SIG-M5 treated with dmso at 0.1 percent for 504 hours (cell line): ENCODE measurements around the gene TSHZ1.

Source experiments
- DNase-seq: peaks from one replicate; lab custom pipeline; 2025; ENCODE audit not compliant: unreplicated experiment; lab: John Stamatoyannopoulos, UW

TSHZ1 gene

GRCh38 chr18:75207310-75208154 lies 3.1 kb upstream of the TSHZ1 start:
- peak; percentile 49 for DNase-seq

DNA sequence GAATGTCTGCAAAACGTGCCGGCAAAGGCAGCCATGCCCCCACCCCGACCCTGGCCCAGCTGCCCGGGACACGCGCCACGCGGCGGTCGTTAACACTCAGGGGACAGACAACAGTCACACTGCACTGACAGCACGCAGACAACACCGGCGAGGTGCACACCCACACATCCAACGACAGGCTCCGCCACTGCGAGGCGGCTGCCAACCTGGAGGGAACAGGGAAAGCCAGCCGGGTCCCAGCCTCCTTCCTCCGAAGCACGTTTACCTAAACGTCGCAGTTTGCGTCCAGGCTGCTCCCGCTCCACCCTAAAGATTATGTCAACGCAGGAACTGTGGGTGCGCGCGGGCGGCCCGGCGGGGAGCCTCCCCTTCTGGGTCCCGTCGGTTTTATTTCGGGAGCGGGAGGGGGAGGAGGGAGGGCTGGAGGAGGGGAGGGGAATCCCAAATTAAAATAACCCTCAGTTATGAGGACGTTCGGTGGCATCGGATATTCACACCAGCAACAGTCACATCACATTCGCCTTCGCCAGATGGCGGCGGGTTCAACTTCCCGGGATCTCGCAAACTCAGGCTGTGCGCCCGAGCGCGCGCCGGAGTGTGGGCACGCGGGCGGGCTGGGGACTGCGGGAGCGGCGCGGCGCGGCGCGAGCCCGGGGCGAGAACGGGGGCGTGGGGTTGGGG lies 2.3 kb upstream of the TSHZ1 start:
- peak; percentile 62 for DNase-seq

DNA sequence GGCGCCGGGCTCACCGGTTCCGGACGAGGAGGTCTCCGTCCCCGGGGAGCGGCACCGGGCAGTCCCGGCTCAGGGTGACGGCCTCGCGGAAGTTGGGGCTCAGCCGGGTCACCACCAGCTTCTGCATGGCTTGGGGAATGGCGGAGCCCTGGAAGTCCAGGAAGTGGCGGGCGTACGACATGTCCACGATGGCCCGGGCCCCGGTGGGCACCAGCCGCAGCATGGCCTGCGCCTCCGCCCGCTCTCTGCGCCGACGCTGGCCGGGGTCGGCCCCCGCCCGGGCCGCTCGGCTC lies 1.8 kb upstream of the TSHZ1 start:
- peak; percentile 48 for DNase-seq

- DNase-seq, result peak; percentile 80
Observed at GRCh38 chr18:75209129-75209950, 1.3 kb upstream of the TSHZ1 start, which contains the start of gene PTGR3. PTGR3 (minus strand) TSS chr18:75209139; CDS start chr18:75209058, 81 bp downstream.

- peak; percentile 65 for DNase-seq
Observed at GRCh38 chr18:75209951-75210258, 692 bp upstream of the TSHZ1 start.

- peak; percentile 35 for DNase-seq
Observed at GRCh38 chr18:75211002-75211621, 515 bp downstream of the TSHZ1 start.

DNA sequence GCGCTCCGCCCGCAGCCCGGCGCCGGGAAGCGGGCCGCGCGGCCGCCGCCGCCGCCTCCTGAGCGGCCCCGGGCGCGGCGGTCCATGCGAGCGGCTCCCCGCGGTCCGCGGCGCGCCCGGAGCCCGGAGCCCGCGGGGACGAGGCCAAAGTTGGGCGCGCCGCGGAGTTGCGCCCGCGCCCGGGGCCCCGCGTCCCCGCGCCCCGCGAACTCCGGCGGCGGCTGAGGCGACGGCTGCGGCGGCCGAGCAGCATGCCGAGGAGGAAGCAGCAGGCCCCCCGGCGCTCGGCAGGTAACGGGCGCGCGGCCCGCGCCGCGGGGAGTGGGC lies 992 bp downstream of the TSHZ1 start:
- DNase-seq, result no peak

GRCh38 chr18:75211953-75212750 lies 1.6 kb downstream of the TSHZ1 start:
- peak; percentile 33 for DNase-seq

DNA sequence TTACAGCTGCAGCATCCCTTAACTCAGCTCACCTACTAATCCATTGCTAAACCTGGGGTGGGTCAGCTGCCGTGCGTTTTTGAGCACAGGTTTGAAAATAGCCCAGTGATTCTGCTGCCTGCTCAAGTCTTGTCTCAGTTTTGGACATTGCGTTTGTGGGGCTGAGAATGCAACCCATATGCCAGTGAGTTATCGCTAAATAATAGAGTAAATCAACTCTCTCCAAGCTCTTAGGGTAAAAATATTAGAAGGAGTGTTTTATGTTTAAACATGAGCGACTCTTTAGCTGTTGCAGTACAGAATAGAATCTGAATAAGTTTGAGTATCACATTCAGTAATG lies 2.1 kb downstream of the TSHZ1 start:
- DNase-seq, result no peak

GRCh38 chr18:75213611-75214331 lies 3.2 kb downstream of the TSHZ1 start:
- DNase-seq, result no peak

GRCh38 chr18:75214332-75214690 lies 3.7 kb downstream of the TSHZ1 start:
- no peak for DNase-seq

DNA sequence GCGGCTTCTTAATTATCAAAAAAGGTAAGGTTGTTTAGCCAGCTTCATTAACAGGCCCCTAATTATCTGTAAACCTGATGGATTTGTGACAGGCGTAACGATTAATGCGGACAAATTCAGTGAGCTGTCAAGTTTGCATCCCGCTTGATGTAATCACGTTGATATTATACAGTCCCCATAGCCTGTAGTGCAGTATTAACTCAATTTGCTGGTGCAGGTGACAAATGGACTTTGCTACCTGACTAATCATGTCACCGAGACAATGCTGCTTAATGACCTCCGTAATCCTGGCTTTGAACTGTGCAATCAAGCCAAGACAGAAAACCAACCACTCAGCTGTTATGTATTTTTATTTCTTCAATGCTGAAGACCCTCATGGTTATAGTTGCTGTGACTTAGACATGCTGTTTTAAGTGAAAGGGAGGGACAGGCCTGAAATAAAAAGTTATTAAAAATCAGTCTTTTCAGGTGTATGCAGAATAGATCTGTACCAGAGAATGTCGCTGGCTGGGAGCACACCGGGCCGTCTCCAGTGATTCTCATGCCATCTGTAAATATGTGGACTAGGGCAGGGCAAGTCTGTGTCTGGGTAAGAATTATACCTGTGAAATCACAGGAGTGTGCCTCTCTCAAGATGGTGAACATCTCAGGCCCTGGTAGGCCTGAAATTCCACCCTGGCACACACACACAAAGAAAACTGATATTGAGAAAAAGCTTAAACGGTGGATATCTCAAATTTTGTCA lies 4.3 kb downstream of the TSHZ1 start:
- DNase-seq, result no peak

GRCh38 chr18:75215663-75216062 lies 5.1 kb downstream of the TSHZ1 start:
- DNase-seq, result no peak

GRCh38 chr18:75216212-75216910 lies 5.8 kb downstream of the TSHZ1 start:
- peak; percentile 25 for DNase-seq

DNA sequence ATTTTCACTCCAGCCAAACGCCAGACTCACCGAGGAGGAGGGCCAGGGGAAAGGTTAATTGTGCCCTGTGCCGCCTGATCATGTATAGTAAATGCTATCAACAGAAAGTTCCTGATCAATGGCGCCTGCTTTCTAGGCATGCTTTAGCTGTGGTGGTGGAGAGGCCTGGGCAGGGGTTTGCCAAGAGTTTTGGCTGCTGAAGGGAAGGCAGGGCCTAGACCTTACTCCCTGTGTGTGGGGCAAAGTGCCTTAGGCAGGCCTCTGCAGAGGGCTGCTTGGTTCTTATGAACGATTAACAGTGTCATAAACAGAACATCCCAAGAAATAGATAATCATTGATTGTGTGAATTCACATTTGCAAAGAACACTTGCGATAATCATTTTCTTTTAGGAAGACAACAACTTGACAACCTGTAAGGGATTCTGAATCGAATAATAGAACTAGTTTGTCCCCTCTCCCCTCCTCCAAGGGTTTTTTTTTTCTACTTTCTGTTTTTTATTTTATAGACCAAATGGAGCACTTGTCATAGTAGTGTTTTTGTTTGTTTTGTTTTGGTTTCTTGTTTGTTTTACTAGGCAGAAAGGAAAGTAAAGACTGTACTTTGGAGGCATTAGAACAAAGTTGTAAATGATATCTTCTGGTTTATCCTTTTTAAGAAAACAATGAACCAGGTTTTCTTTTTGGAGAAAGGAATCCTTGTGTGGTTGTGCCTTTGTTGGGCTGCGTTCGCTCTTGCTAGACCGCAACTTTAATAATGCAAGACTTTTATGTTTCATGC lies 6.5 kb downstream of the TSHZ1 start:
- no peak for DNase-seq

DNA sequence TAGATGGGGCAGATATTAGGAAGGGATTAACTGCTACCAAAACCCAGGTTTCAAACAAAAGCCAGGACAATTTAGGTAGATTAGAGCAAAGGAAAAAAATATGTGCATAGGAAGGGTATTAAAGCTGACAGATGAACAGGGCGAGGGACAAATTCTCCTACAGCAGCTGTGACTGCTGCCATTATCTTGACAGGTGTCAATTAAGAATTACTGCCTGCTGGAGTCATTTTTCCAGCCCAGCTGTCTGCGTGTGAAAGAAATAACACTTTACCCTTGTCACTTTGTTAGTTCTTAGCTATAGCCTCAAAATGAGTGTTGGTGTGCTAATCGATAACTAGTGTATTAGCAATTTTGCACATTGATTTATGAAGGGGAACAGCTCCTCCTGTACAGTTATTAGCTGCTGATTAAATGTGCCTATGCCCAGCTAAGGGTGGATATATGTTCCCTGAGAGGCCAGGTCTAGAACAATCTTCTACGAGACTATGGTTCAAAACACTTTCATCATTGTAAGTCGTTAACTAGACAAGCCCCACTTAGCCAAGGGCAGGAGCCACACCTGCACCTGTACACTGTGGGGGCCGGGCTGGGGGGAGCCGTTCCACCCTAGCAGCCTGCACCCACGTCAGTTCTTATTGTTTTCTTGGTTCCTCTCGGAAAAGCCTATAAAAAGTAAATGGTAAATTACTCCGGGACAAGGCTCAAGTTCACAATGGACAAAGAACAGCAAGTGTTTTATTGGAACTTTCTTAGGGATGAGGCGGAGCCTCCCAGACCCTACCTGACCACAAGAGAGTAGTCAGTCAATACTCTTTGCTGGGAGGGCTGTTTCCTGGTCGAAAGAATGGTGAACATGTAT lies 7.7 kb downstream of the TSHZ1 start:
- DNase-seq, result no peak

DNA sequence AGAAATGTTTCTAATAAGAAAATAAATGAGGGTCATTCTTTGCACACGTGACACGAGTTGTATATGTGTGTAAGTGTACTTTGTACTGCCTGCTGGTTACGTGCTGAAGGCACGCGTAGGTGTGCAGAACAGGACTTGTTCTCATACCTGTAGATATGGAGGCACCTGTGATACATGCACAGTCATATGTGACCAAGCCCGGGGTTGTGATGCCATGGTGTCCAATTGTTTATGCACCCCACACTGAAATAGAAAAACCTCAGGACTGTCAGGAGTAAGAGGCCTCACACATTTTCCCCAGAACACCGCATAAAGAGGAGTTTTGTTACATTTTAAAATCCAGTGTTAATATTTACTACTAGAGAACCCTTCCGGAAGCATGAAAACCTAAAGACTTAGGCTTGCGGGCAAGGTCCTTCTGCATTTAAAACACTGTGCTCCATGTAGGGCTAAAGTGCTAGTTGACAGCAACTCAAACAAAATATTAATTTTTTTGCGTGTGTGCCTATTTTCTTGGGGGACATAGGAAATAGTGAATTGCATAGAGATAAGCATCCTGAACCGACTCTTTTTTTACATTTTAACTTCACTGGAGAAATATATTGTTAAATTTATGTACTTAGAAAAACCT lies 9.3 kb downstream of the TSHZ1 start:
- DNase-seq, result no peak
